Activated naive CD4-positive, alpha-beta T cell treated with anti-CD3 and anti-CD28 coated beads for 36 hours (primary cell): ENCODE data around the gene CRACR2B. TPM values are rescaled to one million over a fixed set of nuclear protein-coding genes. Genes with fewer than 3 reads are reported as not detected.
A peak's percentile ranks its signal among the peaks of the same experiment; 100 is the strongest.

Experiments
- CTCF ChIA-PET: fragments of 350-600 bp; sonication (Branson Sonifier 250); formaldehyde crosslinking; loops from one replicate; lab custom pipeline; 2021; ENCODE audit warnings: antibody characterized with exemption; lab: Charles Lee
- DNase-seq: peaks from one replicate; pipeline ENCODE4 v3.0.0-alpha.2; 2020
- H3K27ac Mint-ChIP-seq: one replicate; pipeline ENCODE4 v1.8.0; 2021; ENCODE audit warnings: mild to moderate bottlenecking, mixed read lengths
- H3K27me3 Mint-ChIP-seq: one replicate; pipeline ENCODE4 v1.8.0; 2021; ENCODE audit warnings: low read depth, mixed read lengths
- H3K36me3 Mint-ChIP-seq: one replicate; pipeline ENCODE4 v1.8.0; 2021; ENCODE audit warnings: low read depth, mixed read lengths
- H3K4me1 Mint-ChIP-seq: one replicate; pipeline ENCODE4 v1.8.0; 2021; ENCODE audit warnings: low read depth, mixed read lengths
- H3K4me3 Mint-ChIP-seq: one replicate; pipeline ENCODE4 v1.8.0; 2021; ENCODE audit warnings: mild to moderate bottlenecking, moderate library complexity, mixed read lengths
- H3K9me3 Mint-ChIP-seq: one replicate; pipeline ENCODE4 v1.8.0; 2021; ENCODE audit warnings: mixed read lengths
- intact Hi-C: fragments of 100-400 bp; cut with micrococcal nuclease; formaldehyde crosslinking; loops from one replicate; pipeline ENCODE4 v1.15.1; 2023
- total RNA-seq, 2 experiments: library from RNA; stranded (reverse); gene quantifications; one replicate each; pipeline ENCODE4 v1.2.3, GENCODE V29; 2021

Gene CRACR2B
- total RNA-seq, 2 experiments from 2014 or later = 0.32 to 0.41 TPM

GRCh38 chr11:834371-835316 lies 6.9 kb downstream of the CRACR2B start:
- H3K9me3 Mint-ChIP-seq = no peaks in the 10 kb centered on the region
- peak overlapping the region; percentile 55 for H3K4me3 Mint-ChIP-seq
- peaks cover 2% of the 10 kb centered on the region for H3K36me3 Mint-ChIP-seq
- H3K27ac Mint-ChIP-seq = no peak overlapping the region
- DNase-seq = no peak
- intact Hi-C loops = no loop called here
- H3K4me1 Mint-ChIP-seq = peaks cover 23% of the 10 kb centered on the region
- H3K27me3 Mint-ChIP-seq = peaks cover 20% of the 10 kb centered on the region
- CTCF ChIA-PET = interaction anchor here (1.4 to 1.5 kb wide), 2 partner anchors 14 to 15 kb away, joined by 3 to 5 read pairs; no protein-coding TSS in a partner anchor

- Mint-ChIP-seq H3K27ac (no peak overlapping the region), H3K27me3 (peaks cover 15% of the 10 kb centered on the region), H3K36me3 (peaks cover 2% of the 10 kb centered on the region), H3K4me3 (no peak overlapping the region), H3K4me1 (peaks cover 29% of the 10 kb centered on the region), H3K9me3 (no peaks in the 10 kb centered on the region)
- CTCF ChIA-PET = no interaction called here
- DNase-seq = no peak
- intact Hi-C loops = no loop called here
Observed at GRCh38 chr11:836274-836673, 8.6 kb downstream of the CRACR2B start.

GRCh38 chr11:836700-837099 lies 9.0 kb downstream of the CRACR2B start:
- Mint-ChIP-seq H3K27ac (no peak overlapping the region), H3K4me1 (peaks cover 28% of the 10 kb centered on the region), H3K36me3 (peaks cover 2% of the 10 kb centered on the region), H3K4me3 (no peak overlapping the region), H3K9me3 (no peaks in the 10 kb centered on the region), H3K27me3 (peaks cover 11% of the 10 kb centered on the region)
- no peak for DNase-seq
- intact Hi-C loops = no loop called here
- CTCF ChIA-PET = no interaction called here

GRCh38 chr11:837189-837989 lies 9.7 kb downstream of the CRACR2B start:
- H3K27me3 Mint-ChIP-seq = peaks cover 6% of the 10 kb centered on the region
- intact Hi-C loops = no loop called here
- H3K4me1 Mint-ChIP-seq = peaks cover 27% of the 10 kb centered on the region
- no peaks in the 10 kb centered on the region for H3K9me3 Mint-ChIP-seq
- no peak overlapping the region for H3K27ac Mint-ChIP-seq
- no peak for DNase-seq
- H3K36me3 Mint-ChIP-seq = peaks cover 2% of the 10 kb centered on the region
- CTCF ChIA-PET = no interaction called here
- H3K4me3 Mint-ChIP-seq = no peak overlapping the region

- no peak overlapping the region for H3K27ac Mint-ChIP-seq
- H3K27me3 Mint-ChIP-seq = peaks cover 6% of the 10 kb centered on the region
- no peak for DNase-seq
- CTCF ChIA-PET = no interaction called here
- no peak overlapping the region for H3K4me3 Mint-ChIP-seq
- peaks cover 2% of the 10 kb centered on the region for H3K36me3 Mint-ChIP-seq
- H3K9me3 Mint-ChIP-seq = no peaks in the 10 kb centered on the region
- intact Hi-C loops = no loop called here
- H3K4me1 Mint-ChIP-seq = peaks cover 27% of the 10 kb centered on the region
Observed at GRCh38 chr11:837990-838307, 10.2 kb downstream of the CRACR2B start.

GRCh38 chr11:838441-839279 lies 10.9 kb downstream of the CRACR2B start:
- Mint-ChIP-seq H3K4me3 (no peak overlapping the region), H3K9me3 (no peaks in the 10 kb centered on the region), H3K4me1 (peaks cover 31% of the 10 kb centered on the region), H3K36me3 (peaks cover 2% of the 10 kb centered on the region), H3K27ac (no peak overlapping the region), H3K27me3 (peaks cover 6% of the 10 kb centered on the region)
- no peak for DNase-seq
- CTCF ChIA-PET = no interaction called here
- intact Hi-C loops = no loop called here

- Mint-ChIP-seq H3K27me3 (peaks cover under 1% of the 10 kb centered on the region), H3K4me1 (peaks cover 29% of the 10 kb centered on the region), H3K4me3 (no peak overlapping the region), H3K27ac (no peak overlapping the region), H3K36me3 (peaks cover 2% of the 10 kb centered on the region), H3K9me3 (no peaks in the 10 kb centered on the region)
- CTCF ChIA-PET = no interaction called here
- intact Hi-C loops = no loop called here
- DNase-seq = no peak
Observed at GRCh38 chr11:839280-839623, 11.5 kb downstream of the CRACR2B start.

GRCh38 chr11:839875-840617 lies 12.3 kb downstream of the CRACR2B start:
- no peak overlapping the region for H3K27ac Mint-ChIP-seq

GRCh38 chr11:841981-842369 lies 14.3 kb downstream of the CRACR2B start:
- Mint-ChIP-seq H3K27ac (peak overlapping the region; percentile 75), H3K36me3 (peaks cover 2% of the 10 kb centered on the region), H3K4me3 (peak overlapping the region; percentile 84), H3K9me3 (no peaks in the 10 kb centered on the region), H3K27me3 (no peaks in the 10 kb centered on the region), H3K4me1 (peaks cover 27% of the 10 kb centered on the region)
- DNase-seq = no peak
- intact Hi-C loops = loop anchor here (1.0 to 5.0 kb wide), 5 partner anchors 22 to 85 kb away; partner anchors contain the start of genes AP2A2, CHID1, GATD1 and RPLP2
- CTCF ChIA-PET = no interaction called here

More at GRCh38 chr11:839875-840617, 12.3 kb downstream of the CRACR2B start:
- Mint-ChIP-seq H3K27me3 (no peaks in the 10 kb centered on the region), H3K4me3 (peak overlapping the region; percentile 84), H3K4me1 (peaks cover 27% of the 10 kb centered on the region), H3K36me3 (peaks cover 2% of the 10 kb centered on the region), H3K9me3 (no peaks in the 10 kb centered on the region)
- no peak for DNase-seq
- CTCF ChIA-PET = no interaction called here
- intact Hi-C loops = loop anchor here (5.0 kb wide), 1 partner anchor 87 kb away; the partner anchor contains the start of gene AP2A2

- Mint-ChIP-seq H3K27ac (peak within 1 kb of the TSS; percentile 75), H3K9me3 (no peaks in the 10 kb centered on the region)
- intact Hi-C loops = loop anchor here (1.0 to 5.0 kb wide), 5 partner anchors 22 to 85 kb away; partner anchors contain the start of genes AP2A2, CHID1, GATD1 and RPLP2
Observed at GRCh38 chr11:842370-843002, 14.8 kb downstream of the CRACR2B start, which contains the start of the genes POLR2L and TSPAN4. POLR2L (minus strand) TSS chr11:842529; CDS start chr11:842508, 21 bp downstream. TSPAN4 (plus strand) TSS chr11:842852; CDS start chr11:850305, 7,453 bp downstream.

More at GRCh38 chr11:842370-843002, 14.8 kb downstream of the CRACR2B start, which contains the start of the genes POLR2L and TSPAN4:
- CTCF ChIA-PET = no interaction called here
- peaks cover 2% of the 10 kb centered on the region for H3K36me3 Mint-ChIP-seq
- peak within 1 kb of the TSS; percentile 84 for H3K4me3 Mint-ChIP-seq
- peaks cover 27% of the 10 kb centered on the region for H3K4me1 Mint-ChIP-seq
- peak; percentile 88 for DNase-seq
- H3K27me3 Mint-ChIP-seq = no peaks in the 10 kb centered on the region
